ENCODE data around the gene CLDN6. TPM values are rescaled to one million over a fixed set of nuclear protein-coding genes. Genes with fewer than 3 reads are reported as not detected.

CLDN6 gene
- total and polyA plus RNA-seq, 9 donors: 0.09 to 4.6 (median 0.34) TPM; not detected in 1

Other genes starting within 250 kb of the CLDN6 start
- 218 TPM for gene ELOB, start 240.9 kb downstream of the CLDN6 start, total RNA-seq
- gene ELOB, start 240.9 kb downstream of the CLDN6 start, polyA plus RNA-seq (ENCODE audit: insufficient read depth in 1 of 8, insufficient read length in 8 of 8, low replicate concordance in 1 of 8): 100 to 1,000 TPM; 162 to 228 (median 189) TPM
- gene PRSS33, start 230.6 kb downstream of the CLDN6 start, total RNA-seq: not detected
- gene PRSS33, start 230.6 kb downstream of the CLDN6 start, polyA plus RNA-seq (ENCODE audit: insufficient read depth in 1 of 8, insufficient read length in 8 of 8, low replicate concordance in 1 of 8): not detected
- gene PRSS41, start 219.7 kb downstream of the CLDN6 start, total RNA-seq: not detected
- gene PRSS41, start 219.7 kb downstream of the CLDN6 start, polyA plus RNA-seq (ENCODE audit: insufficient read depth in 1 of 8, insufficient read length in 8 of 8, low replicate concordance in 1 of 8): not detected
- not detected for gene PRSS21, start 200.9 kb downstream of the CLDN6 start, total RNA-seq
- gene PRSS21, start 200.9 kb downstream of the CLDN6 start, polyA plus RNA-seq (ENCODE audit: insufficient read depth in 1 of 8, insufficient read length in 8 of 8, low replicate concordance in 1 of 8): under 1 TPM in 2 of 8 donors, not detected in 6; 0.20 to 0.30 TPM
- gene ZG16B, start 187.9 kb downstream of the CLDN6 start, total RNA-seq: 0.49 TPM
- gene ZG16B, start 187.9 kb downstream of the CLDN6 start, polyA plus RNA-seq (ENCODE audit: insufficient read depth in 1 of 8, insufficient read length in 8 of 8, low replicate concordance in 1 of 8): under 1 TPM in 7 of 8 donors, not detected in 1; 0.28 to 0.61 (median 0.38) TPM
- gene PRSS22, start 160.0 kb downstream of the CLDN6 start, total RNA-seq: not detected
- gene PRSS22, start 160.0 kb downstream of the CLDN6 start, polyA plus RNA-seq (ENCODE audit: insufficient read depth in 1 of 8, insufficient read length in 8 of 8, low replicate concordance in 1 of 8): under 1 TPM in 2 of 8 donors, not detected in 6; 0.94 TPM
- gene FLYWCH2, start 135.0 kb downstream of the CLDN6 start, total RNA-seq: 22.0 TPM
- 10 to 100 TPM; 13.8 to 23.3 (median 21.4) TPM for gene FLYWCH2, start 135.0 kb downstream of the CLDN6 start, polyA plus RNA-seq (ENCODE audit: insufficient read depth in 1 of 8, insufficient read length in 8 of 8, low replicate concordance in 1 of 8)
- 7.8 TPM for gene FLYWCH1, start 106.3 kb downstream of the CLDN6 start, total RNA-seq
- 10 to 100 TPM; 13.9 to 28.5 (median 17.7) TPM for gene FLYWCH1, start 106.3 kb downstream of the CLDN6 start, polyA plus RNA-seq (ENCODE audit: insufficient read depth in 1 of 8, insufficient read length in 8 of 8, low replicate concordance in 1 of 8)
- gene KREMEN2, start 53.9 kb downstream of the CLDN6 start, total RNA-seq: 5.6 TPM
- 10 to 100 TPM in 3 of 8 donors, 1 to 10 TPM in 5; 3.5 to 22.0 (median 9.1) TPM for gene KREMEN2, start 53.9 kb downstream of the CLDN6 start, polyA plus RNA-seq (ENCODE audit: insufficient read depth in 1 of 8, insufficient read length in 8 of 8, low replicate concordance in 1 of 8)
- 4.3 TPM for gene PAQR4, start 48.8 kb downstream of the CLDN6 start, total RNA-seq
- 10 to 100 TPM in 1 of 8 donors, 1 to 10 TPM in 7; 6.0 to 14.4 (median 9.3) TPM for gene PAQR4, start 48.8 kb downstream of the CLDN6 start, polyA plus RNA-seq (ENCODE audit: insufficient read depth in 1 of 8, insufficient read length in 8 of 8, low replicate concordance in 1 of 8)
- gene PKMYT1, start 37.7 kb downstream of the CLDN6 start, total RNA-seq: 3.6 TPM
- gene PKMYT1, start 37.7 kb downstream of the CLDN6 start, polyA plus RNA-seq (ENCODE audit: insufficient read depth in 1 of 8, insufficient read length in 8 of 8, low replicate concordance in 1 of 8): 10 to 100 TPM; 10.4 to 19.4 (median 14.2) TPM
- 0.40 TPM for gene CLDN9, start 5.3 kb downstream of the CLDN6 start, total RNA-seq
- 1 to 10 TPM in 5 of 8 donors, under 1 TPM in 3; 0.36 to 3.0 (median 1.5) TPM for gene CLDN9, start 5.3 kb downstream of the CLDN6 start, polyA plus RNA-seq (ENCODE audit: insufficient read depth in 1 of 8, insufficient read length in 8 of 8, low replicate concordance in 1 of 8)
- gene TNFRSF12A, start 2.2 kb upstream of the CLDN6 start, total RNA-seq: 39.8 TPM
- 10 to 100 TPM; 26.4 to 65.2 (median 42.8) TPM for gene TNFRSF12A, start 2.2 kb upstream of the CLDN6 start, polyA plus RNA-seq (ENCODE audit: insufficient read depth in 1 of 8, insufficient read length in 8 of 8, low replicate concordance in 1 of 8)
- 77.9 TPM for gene HCFC1R1, start 5.8 kb upstream of the CLDN6 start, total RNA-seq
- 100 to 1,000 TPM in 2 of 8 donors, 10 to 100 TPM in 6; 68.0 to 138 (median 91.4) TPM for gene HCFC1R1, start 5.8 kb upstream of the CLDN6 start, polyA plus RNA-seq (ENCODE audit: insufficient read depth in 1 of 8, insufficient read length in 8 of 8, low replicate concordance in 1 of 8)
- 15.0 TPM for gene THOC6, start 5.9 kb upstream of the CLDN6 start, total RNA-seq
- gene THOC6, start 5.9 kb upstream of the CLDN6 start, polyA plus RNA-seq (ENCODE audit: insufficient read depth in 1 of 8, insufficient read length in 8 of 8, low replicate concordance in 1 of 8): 10 to 100 TPM; 19.6 to 25.5 (median 22.0) TPM
- not detected for gene BICDL2, start 18.8 kb upstream of the CLDN6 start, total RNA-seq
- under 1 TPM in 5 of 8 donors, not detected in 3; 0.02 to 0.66 (median 0.23) TPM for gene BICDL2, start 18.8 kb upstream of the CLDN6 start, polyA plus RNA-seq (ENCODE audit: insufficient read depth in 1 of 8, insufficient read length in 8 of 8, low replicate concordance in 1 of 8)
- gene MMP25, start 28.4 kb upstream of the CLDN6 start, total RNA-seq: 0.58 TPM
- 1 to 10 TPM; 1.4 to 3.0 (median 1.8) TPM for gene MMP25, start 28.4 kb upstream of the CLDN6 start, polyA plus RNA-seq (ENCODE audit: insufficient read depth in 1 of 8, insufficient read length in 8 of 8, low replicate concordance in 1 of 8)
- 50.2 TPM for gene IL32, start 47.5 kb upstream of the CLDN6 start, total RNA-seq
- 100 to 1,000 TPM in 6 of 8 donors, 10 to 100 TPM in 2; 28.9 to 166 (median 119) TPM for gene IL32, start 47.5 kb upstream of the CLDN6 start, polyA plus RNA-seq (ENCODE audit: insufficient read depth in 1 of 8, insufficient read length in 8 of 8, low replicate concordance in 1 of 8)
- gene ZSCAN10, start 81.1 kb upstream of the CLDN6 start, total RNA-seq: 0.13 TPM
- under 1 TPM in 6 of 8 donors, not detected in 2; 0.12 to 0.44 (median 0.18) TPM for gene ZSCAN10, start 81.1 kb upstream of the CLDN6 start, polyA plus RNA-seq (ENCODE audit: insufficient read depth in 1 of 8, insufficient read length in 8 of 8, low replicate concordance in 1 of 8)
- 14.1 TPM for gene ZNF205, start 94.4 kb upstream of the CLDN6 start, total RNA-seq
- gene ZNF205, start 94.4 kb upstream of the CLDN6 start, polyA plus RNA-seq (ENCODE audit: insufficient read depth in 1 of 8, insufficient read length in 8 of 8, low replicate concordance in 1 of 8): 10 to 100 TPM; 12.0 to 15.4 (median 13.3) TPM
- gene ZNF213, start 116.8 kb upstream of the CLDN6 start, total RNA-seq: 3.1 TPM
- gene ZNF213, start 116.8 kb upstream of the CLDN6 start, polyA plus RNA-seq (ENCODE audit: insufficient read depth in 1 of 8, insufficient read length in 8 of 8, low replicate concordance in 1 of 8): 10 to 100 TPM in 5 of 8 donors, 1 to 10 TPM in 3; 9.4 to 14.0 (median 11.5) TPM
- not detected for gene OR1F1, start 170.0 kb upstream of the CLDN6 start, total RNA-seq
- gene OR1F1, start 170.0 kb upstream of the CLDN6 start, polyA plus RNA-seq (ENCODE audit: insufficient read depth in 1 of 8, insufficient read length in 8 of 8, low replicate concordance in 1 of 8): not detected
- 8.4 TPM for gene ZNF200, start 217.0 kb upstream of the CLDN6 start, total RNA-seq
- gene ZNF200, start 217.0 kb upstream of the CLDN6 start, polyA plus RNA-seq (ENCODE audit: insufficient read depth in 1 of 8, insufficient read length in 8 of 8, low replicate concordance in 1 of 8): 1 to 10 TPM; 5.3 to 7.7 (median 6.4) TPM
- gene MEFV, start 238.4 kb upstream of the CLDN6 start, total RNA-seq: 0.27 TPM
- under 1 TPM; 0.20 to 0.45 (median 0.31) TPM for gene MEFV, start 238.4 kb upstream of the CLDN6 start, polyA plus RNA-seq (ENCODE audit: insufficient read depth in 1 of 8, insufficient read length in 8 of 8, low replicate concordance in 1 of 8)